Activated CD4-positive, alpha-beta T cell treated with anti-CD3 and anti-CD28 coated beads for 4 hours (primary cell): ENCODE results near the gene APC2.

Experiments
- DNase-seq, 2 donors: peaks; one replicate each; pipeline ENCODE4 v3.0.0-alpha.2; 2020

Gene APC2

GRCh38 chr19:1449467-1450442 is at the start of gene APC2:
Gene APC2 (plus strand): TSS chr19:1450121. CDS start chr19:1453002, 2,881 bp downstream.
- DNase-seq = no peak

- no peak for DNase-seq
Measured at GRCh38 chr19:1400281-1401137, 49.4 kb upstream of the APC2 start.

- peak; percentile 55 to 63 for DNase-seq
Measured at GRCh38 chr19:1401138-1401888, 48.6 kb upstream of the APC2 start, which contains the start of gene GAMT. Gene GAMT (minus strand): TSS chr19:1401542. CDS start chr19:1401476, 66 bp downstream.

GRCh38 chr19:1401889-1402217 is 48.1 kb upstream of the APC2 start:
- DNase-seq = no peak

GRCh38 chr19:1402411-1403070 is 47.4 kb upstream of the APC2 start:
- no peak for DNase-seq

- peak; percentile 98 to 99 for DNase-seq
Measured at GRCh38 chr19:1406774-1407527, 43.0 kb upstream of the APC2 start.

- peak; percentile 42 to 43 for DNase-seq
Measured at GRCh38 chr19:1407528-1408299, 42.2 kb upstream of the APC2 start, which contains the start of gene DAZAP1. Gene DAZAP1 (plus strand): TSS chr19:1407586. CDS start chr19:1407774, 188 bp downstream.

GRCh38 chr19:1408300-1409203 is 41.4 kb upstream of the APC2 start:
- peak; percentile 48 to 60 for DNase-seq

- no peak for DNase-seq
Measured at GRCh38 chr19:1409204-1410005, 40.5 kb upstream of the APC2 start.

GRCh38 chr19:1410136-1410786 is 39.7 kb upstream of the APC2 start:
- DNase-seq = no peak

- no peak for DNase-seq
Measured at GRCh38 chr19:1410789-1411188, 39.1 kb upstream of the APC2 start.

GRCh38 chr19:1411255-1412191 is 38.4 kb upstream of the APC2 start:
- DNase-seq = no peak

- DNase-seq = no peak
Measured at GRCh38 chr19:1412323-1412923, 37.5 kb upstream of the APC2 start.

- DNase-seq = no peak
Measured at GRCh38 chr19:1412995-1413800, 36.7 kb upstream of the APC2 start.
